ENCODE results near the gene TMPRSS11D. TPM values are rescaled to one million over a fixed set of nuclear protein-coding genes. Genes with fewer than 3 reads are reported as not detected.

Gene TMPRSS11D
- total RNA-seq, 1 donor from 2014 or later = not detected

DNA sequence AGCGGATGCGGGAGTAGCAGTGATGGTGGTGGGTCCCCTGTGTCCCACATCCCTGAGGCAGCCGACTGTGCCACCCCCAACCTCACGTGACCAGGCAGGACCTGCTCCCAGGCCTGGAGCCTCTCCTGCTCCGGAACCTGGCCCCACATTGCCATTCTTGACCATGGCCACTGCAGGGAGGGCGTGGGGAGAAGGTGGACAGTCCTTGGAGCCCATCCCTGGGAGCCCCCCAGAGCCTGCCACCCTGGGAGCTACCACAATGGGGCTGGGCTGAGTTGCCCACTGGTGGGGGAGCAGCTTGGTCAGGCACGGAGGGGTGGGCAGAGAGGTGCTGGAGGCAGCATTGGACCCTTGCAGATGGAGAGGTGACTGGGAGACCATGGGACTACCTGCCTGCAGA lies 42.7 kb upstream of the TMPRSS11D start:
- no peak overlapping the region for H3K27ac Mint-ChIP-seq
- H3K4me1 Mint-ChIP-seq (ENCODE audit: unreplicated experiment) = peaks cover 8% of the 10 kb centered on the region
- no peaks in the 10 kb centered on the region for H3K9me3 Mint-ChIP-seq
- no peak for DNase-seq (ENCODE audit: extremely low spot score, unreplicated experiment)
- TF ChIP-seq, protein P1, sequence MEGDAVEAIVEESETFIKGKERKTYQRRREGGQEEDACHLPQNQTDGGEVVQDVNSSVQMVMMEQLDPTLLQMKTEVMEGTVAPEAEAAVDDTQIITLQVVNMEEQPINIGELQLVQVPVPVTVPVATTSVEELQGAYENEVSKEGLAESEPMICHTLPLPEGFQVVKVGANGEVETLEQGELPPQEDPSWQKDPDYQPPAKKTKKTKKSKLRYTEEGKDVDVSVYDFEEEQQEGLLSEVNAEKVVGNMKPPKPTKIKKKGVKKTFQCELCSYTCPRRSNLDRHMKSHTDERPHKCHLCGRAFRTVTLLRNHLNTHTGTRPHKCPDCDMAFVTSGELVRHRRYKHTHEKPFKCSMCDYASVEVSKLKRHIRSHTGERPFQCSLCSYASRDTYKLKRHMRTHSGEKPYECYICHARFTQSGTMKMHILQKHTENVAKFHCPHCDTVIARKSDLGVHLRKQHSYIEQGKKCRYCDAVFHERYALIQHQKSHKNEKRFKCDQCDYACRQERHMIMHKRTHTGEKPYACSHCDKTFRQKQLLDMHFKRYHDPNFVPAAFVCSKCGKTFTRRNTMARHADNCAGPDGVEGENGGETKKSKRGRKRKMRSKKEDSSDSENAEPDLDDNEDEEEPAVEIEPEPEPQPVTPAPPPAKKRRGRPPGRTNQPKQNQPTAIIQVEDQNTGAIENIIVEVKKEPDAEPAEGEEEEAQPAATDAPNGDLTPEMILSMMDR (conservative IDR thresholded peaks at IDR 0.05) = no peak
- H3K27me3 Mint-ChIP-seq = no peaks in the 10 kb centered on the region
- no peak overlapping the region for H3K4me3 Mint-ChIP-seq
- no peaks in the 10 kb centered on the region for H3K36me3 Mint-ChIP-seq

DNA sequence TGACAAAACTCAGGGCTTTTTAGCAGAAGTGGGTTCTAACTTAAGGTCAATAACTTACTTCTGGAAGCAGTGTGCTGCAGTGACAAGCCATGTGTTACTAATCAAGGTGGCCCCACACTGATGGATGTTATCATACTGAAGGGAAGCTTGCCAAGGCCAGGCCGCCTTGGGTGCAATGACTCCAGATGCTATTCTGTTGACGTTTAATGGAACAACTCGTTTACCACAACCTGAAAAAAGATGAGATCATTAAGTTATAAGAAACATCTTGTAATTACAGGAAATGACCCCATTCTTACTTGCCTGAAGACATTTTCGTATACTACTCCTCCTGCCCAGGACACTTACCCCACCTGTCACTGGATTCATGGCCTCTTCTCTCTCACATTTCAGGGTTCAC lies 38.9 kb upstream of the TMPRSS11D start:
- TF ChIP-seq, protein P1 (conservative IDR thresholded peaks at IDR 0.05) = no peak
- DNase-seq (ENCODE audit: extremely low spot score, unreplicated experiment) = no peak
- Mint-ChIP-seq H3K4me3 (no peak overlapping the region), H3K4me1 (ENCODE audit: unreplicated experiment) (peaks cover 4% of the 10 kb centered on the region), H3K27ac (no peak overlapping the region), H3K9me3 (no peaks in the 10 kb centered on the region), H3K36me3 (no peaks in the 10 kb centered on the region), H3K27me3 (no peaks in the 10 kb centered on the region)

DNA sequence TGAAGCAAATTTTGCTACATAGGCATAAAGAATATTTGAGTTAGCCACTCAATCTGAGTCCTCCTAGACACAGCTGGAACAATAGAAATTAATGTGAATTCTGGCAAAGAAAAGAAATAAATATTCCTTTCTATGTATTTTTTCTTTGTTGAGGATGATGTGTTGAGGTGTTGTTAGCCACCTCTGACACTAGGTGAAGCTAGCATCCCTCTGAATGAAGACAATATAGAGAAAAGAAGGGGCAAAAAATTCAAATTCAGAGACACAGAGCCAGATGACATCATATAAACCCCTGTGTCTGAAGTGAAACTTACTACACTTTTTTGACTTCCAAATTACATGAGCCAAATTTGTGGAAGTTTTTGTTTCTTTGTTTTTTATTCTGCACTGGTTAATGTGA lies 34.6 kb upstream of the TMPRSS11D start:
- DNase-seq (ENCODE audit: extremely low spot score, unreplicated experiment) = no peak

DNA sequence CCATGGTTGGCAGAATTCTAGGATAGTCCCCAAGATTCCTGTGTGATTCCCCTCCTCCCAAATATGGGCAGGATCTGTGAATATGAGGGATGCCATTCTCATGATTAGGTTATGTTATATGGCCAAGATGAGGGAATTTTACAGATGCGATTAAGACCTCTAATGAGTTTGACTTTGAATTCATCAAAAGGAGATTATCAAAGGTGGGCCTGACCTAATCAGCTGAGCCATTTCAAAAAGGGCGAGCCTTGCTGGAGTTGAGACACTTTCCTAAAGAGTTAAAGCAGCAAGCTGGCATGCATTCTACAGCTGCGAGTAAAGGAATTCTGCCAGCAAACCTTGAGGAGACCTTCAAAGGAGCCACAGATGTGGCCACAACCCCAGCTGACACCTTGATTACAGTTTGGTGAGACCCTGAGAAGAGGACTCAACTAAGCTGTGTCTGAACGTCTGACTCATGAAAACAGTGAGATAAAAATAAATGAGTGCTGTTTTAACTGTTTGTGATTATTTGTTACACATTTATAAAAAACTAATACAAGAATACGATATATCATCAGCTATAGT lies 31.7 kb upstream of the TMPRSS11D start:
- TF ChIP-seq, protein P1 (conservative IDR thresholded peaks at IDR 0.05) = no peak
- DNase-seq (ENCODE audit: extremely low spot score, unreplicated experiment) = no peak
- Mint-ChIP-seq H3K27ac (no peak overlapping the region), H3K9me3 (no peaks in the 10 kb centered on the region), H3K4me1 (ENCODE audit: unreplicated experiment) (no peaks in the 10 kb centered on the region), H3K36me3 (no peaks in the 10 kb centered on the region), H3K4me3 (no peak overlapping the region), H3K27me3 (peaks cover 2% of the 10 kb centered on the region)

More for the DNA sequence above, 34.6 kb upstream of the TMPRSS11D start:
- Mint-ChIP-seq H3K4me1 (ENCODE audit: unreplicated experiment) (peaks cover 4% of the 10 kb centered on the region), H3K9me3 (no peaks in the 10 kb centered on the region), H3K4me3 (no peak overlapping the region), H3K27ac (no peak overlapping the region), H3K36me3 (no peaks in the 10 kb centered on the region), H3K27me3 (no peaks in the 10 kb centered on the region)
- TF ChIP-seq, protein P1 (conservative IDR thresholded peaks at IDR 0.05) = peak; percentile 54

DNA sequence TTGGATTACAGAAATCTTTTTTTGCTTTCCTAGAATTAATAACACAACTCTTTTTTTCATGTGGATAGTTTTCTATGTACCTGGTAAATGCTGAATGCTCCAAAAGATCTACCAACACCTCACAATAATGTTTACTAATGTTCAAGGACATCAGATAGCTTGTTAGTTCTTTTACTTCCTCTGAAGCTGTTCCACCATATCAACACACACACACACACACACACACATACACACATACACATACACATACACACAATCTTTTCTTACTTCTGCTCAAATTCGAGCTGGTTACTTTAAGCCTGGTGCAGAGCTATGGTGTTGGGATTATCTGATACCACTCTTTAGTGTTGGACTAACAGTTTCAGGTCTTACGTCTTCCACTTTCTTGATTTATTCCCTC lies 28.3 kb upstream of the TMPRSS11D start:
- no peaks in the 10 kb centered on the region for H3K4me1 Mint-ChIP-seq (ENCODE audit: unreplicated experiment)
- H3K27ac Mint-ChIP-seq = no peak overlapping the region
- TF ChIP-seq, protein P1 (conservative IDR thresholded peaks at IDR 0.05) = no peak
- H3K27me3 Mint-ChIP-seq = peaks cover 2% of the 10 kb centered on the region
- no peaks in the 10 kb centered on the region for H3K9me3 Mint-ChIP-seq
- DNase-seq (ENCODE audit: extremely low spot score, unreplicated experiment) = no peak
- no peaks in the 10 kb centered on the region for H3K36me3 Mint-ChIP-seq
- no peak overlapping the region for H3K4me3 Mint-ChIP-seq

DNA sequence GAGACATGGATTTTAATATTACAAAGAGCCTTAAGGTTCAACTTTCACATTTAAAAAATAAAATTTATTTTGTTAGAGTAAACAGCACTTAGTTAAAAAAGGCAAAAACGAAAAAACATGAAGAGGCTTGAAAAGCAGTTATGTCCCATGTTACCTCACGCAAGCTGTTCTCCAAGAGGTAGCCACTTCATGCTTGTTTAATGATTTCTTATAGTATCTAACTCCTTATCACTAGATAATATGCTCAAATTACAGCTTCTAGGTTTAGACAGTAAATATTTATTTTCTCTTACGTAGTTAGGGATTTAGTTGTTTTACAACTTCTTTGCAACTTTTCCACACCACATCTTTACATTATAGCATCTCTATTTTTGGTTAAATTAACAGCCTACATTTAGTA lies 27.8 kb upstream of the TMPRSS11D start:
- Mint-ChIP-seq H3K9me3 (no peaks in the 10 kb centered on the region), H3K4me3 (no peak overlapping the region), H3K4me1 (ENCODE audit: unreplicated experiment) (no peaks in the 10 kb centered on the region), H3K27me3 (peaks cover 2% of the 10 kb centered on the region), H3K36me3 (no peaks in the 10 kb centered on the region), H3K27ac (no peak overlapping the region)
- TF ChIP-seq, protein P1 (conservative IDR thresholded peaks at IDR 0.05) = no peak
- DNase-seq (ENCODE audit: extremely low spot score, unreplicated experiment) = no peak

All from type B pancreatic cell (in vitro differentiated cells).